Measurements from ENCODE around the gene EVA1C. TPM values are rescaled to one million over a fixed set of nuclear protein-coding genes. Genes with fewer than 3 reads are reported as not detected.

EVA1C gene
- polyA plus RNA-seq, 1 of the 3 experiments (the other 2 are of a cell fraction) = 10.1 TPM

- Histone ChIP-seq H3K9me3 (no peaks in the 10 kb centered on the region), H3K4me2 (no peak overlapping the region), H3K36me3 (replicated peaks in 1 of 2; ENCODE audit: control insufficient read depth in 1 of 2, insufficient read depth in 2 of 2, low read length in 1 of 2) (no peaks in the 10 kb centered on the region), H4K20me1 (ENCODE audit: insufficient read depth) (no peaks in the 10 kb centered on the region), H3K4me3 (ENCODE audit: low read depth in 2 of 2, low read length in 1 of 2) (no peak overlapping the region), H3K79me2 (ENCODE audit: insufficient read depth) (no peaks in the 10 kb centered on the region), H3K27ac (ENCODE audit: low read depth in 2 of 2, low read length in 1 of 2) (no peak overlapping the region), H2AFZ (ENCODE audit: low read depth) (no peak overlapping the region), H3K4me1 (ENCODE audit: control insufficient read depth in 1 of 2, insufficient read depth in 2 of 2, low read depth in 1 of 2, low read length in 1 of 2) (peaks cover 0 to 5% of the 10 kb centered on the region in 2 experiments; a peak in 1 of 4 replicates), H3F3A (replicated peaks; ENCODE audit: insufficient read depth) (peaks cover 5% of the 10 kb centered on the region), H3K9ac (no peak overlapping the region), H3K9me2 (no peaks in the 10 kb centered on the region), H3K27me3 (ENCODE audit: insufficient read depth) (no peaks in the 10 kb centered on the region)
- ChIA-PET POLR2A (no interaction called here), CTCF (no interaction called here)
- 72% methylated on average over 3 of the region's 3 CpGs for WGBS (ENCODE audit: low lambda C conversion rate)
- no peak for DNase-seq
- TF ChIP-seq FOSL2 (IDR thresholded peaks at IDR 0.05; ENCODE audit: borderline replicate concordance, low read depth) (no peak), SMC3 (IDR thresholded peaks at IDR 0.05; ENCODE audit: low read depth, low read length) (no peak), MXI1 (IDR thresholded peaks at IDR 0.05; ENCODE audit: low read depth, low read length) (no peak), EP300 (IDR thresholded peaks at IDR 0.05; ENCODE audit: borderline replicate concordance in 1 of 2, low read depth in 1 of 2, low read length in 1 of 2) (no peak), JUND (IDR thresholded peaks at IDR 0.05) (no peak), IRF3 (IDR thresholded peaks at IDR 0.05; ENCODE audit: low read depth, low read length) (no peak), TAF1 (IDR thresholded peaks at IDR 0.05; ENCODE audit: borderline replicate concordance, low read depth, low read length) (no peak)
These were observed 131.5 kb downstream of the EVA1C start for GRCh38 chr21:32543975-32544374.

GRCh38 chr21:32544697-32545096 is 132.2 kb downstream of the EVA1C start:
- H4K20me1 ChIP-seq (ENCODE audit: insufficient read depth) = no peaks in the 10 kb centered on the region
- H3K9me3 ChIP-seq = no peaks in the 10 kb centered on the region
- POLR2A ChIA-PET = no interaction called here
- H3K4me2 ChIP-seq = no peak overlapping the region
- 92% methylated on average over 4 of the region's 4 CpGs for WGBS (ENCODE audit: low lambda C conversion rate)
- no peaks in the 10 kb centered on the region for H3K79me2 ChIP-seq (ENCODE audit: insufficient read depth)
- DNase-seq = no peak
- no peaks in the 10 kb centered on the region for H3K27me3 ChIP-seq (ENCODE audit: insufficient read depth)
- no peaks in the 10 kb centered on the region for H3K36me3 ChIP-seq (replicated peaks in 1 of 2; ENCODE audit: control insufficient read depth in 1 of 2, insufficient read depth in 2 of 2, low read length in 1 of 2)
- H3F3A ChIP-seq (replicated peaks; ENCODE audit: insufficient read depth) = peaks cover 5% of the 10 kb centered on the region
- H3K4me3 ChIP-seq (ENCODE audit: low read depth in 2 of 2, low read length in 1 of 2) = no peak overlapping the region
- no peak overlapping the region for H2AFZ ChIP-seq (ENCODE audit: low read depth)
- CTCF ChIA-PET = no interaction called here
- H3K9me2 ChIP-seq = no peaks in the 10 kb centered on the region
- H3K27ac ChIP-seq (ENCODE audit: low read depth in 2 of 2, low read length in 1 of 2) = no peak overlapping the region
- peaks cover 0 to 5% of the 10 kb centered on the region in 2 experiments; a peak in 1 of 4 replicates for H3K4me1 ChIP-seq (ENCODE audit: control insufficient read depth in 1 of 2, insufficient read depth in 2 of 2, low read depth in 1 of 2, low read length in 1 of 2)
- no peak overlapping the region for H3K9ac ChIP-seq
- TF ChIP-seq SMC3 (IDR thresholded peaks at IDR 0.05; ENCODE audit: low read depth, low read length) (no peak), POLR2AphosphoS5 (IDR thresholded peaks at IDR 0.05; ENCODE audit: low read depth, low read length) (no peak), USF1 (IDR thresholded peaks at IDR 0.05; ENCODE audit: borderline replicate concordance, low read depth) (no peak), CTCF (IDR thresholded peaks at IDR 0.05) (no peak), RAD21 (IDR thresholded peaks at IDR 0.05; ENCODE audit: low read length) (no peak), GATA2 (CRISPR knock-in tag; IDR thresholded peaks at IDR 0.05) (no peak), PBX3 (IDR thresholded peaks at IDR 0.05) (no peak), USF2 (IDR thresholded peaks at IDR 0.05; ENCODE audit: borderline replicate concordance, low read depth, low read length) (no peak), RFX5 (IDR thresholded peaks at IDR 0.05; ENCODE audit: low read length) (no peak), ELF1 (IDR thresholded peaks at IDR 0.05) (no peak), EP300 (IDR thresholded peaks at IDR 0.05; ENCODE audit: borderline replicate concordance in 1 of 2, low read depth in 1 of 2, low read length in 1 of 2) (no peak), JUND (IDR thresholded peaks at IDR 0.05) (no peak), REST (IDR thresholded peaks at IDR 0.05; ENCODE audit: low read depth, low read length) (no peak), RXRA (IDR thresholded peaks at IDR 0.05; ENCODE audit: borderline replicate concordance, low read depth) (no peak), NFIC (IDR thresholded peaks at IDR 0.05; ENCODE audit: borderline replicate concordance) (no peak)
